ENCODE measurements around the gene GADD45A. TPM values are rescaled to one million over a fixed set of nuclear protein-coding genes. Genes with fewer than 3 reads are reported as not detected.

GADD45A gene
- polyA plus RNA-seq, 3 donors: 124 to 139 (median 126) TPM

- no peak for DNase-seq (ENCODE audit: low read depth in 3 of 3, low spot score in 2 of 3)
These were observed 2.6 kb downstream of the GADD45A start for GRCh38 chr1:67687649-67688048.

DNA sequence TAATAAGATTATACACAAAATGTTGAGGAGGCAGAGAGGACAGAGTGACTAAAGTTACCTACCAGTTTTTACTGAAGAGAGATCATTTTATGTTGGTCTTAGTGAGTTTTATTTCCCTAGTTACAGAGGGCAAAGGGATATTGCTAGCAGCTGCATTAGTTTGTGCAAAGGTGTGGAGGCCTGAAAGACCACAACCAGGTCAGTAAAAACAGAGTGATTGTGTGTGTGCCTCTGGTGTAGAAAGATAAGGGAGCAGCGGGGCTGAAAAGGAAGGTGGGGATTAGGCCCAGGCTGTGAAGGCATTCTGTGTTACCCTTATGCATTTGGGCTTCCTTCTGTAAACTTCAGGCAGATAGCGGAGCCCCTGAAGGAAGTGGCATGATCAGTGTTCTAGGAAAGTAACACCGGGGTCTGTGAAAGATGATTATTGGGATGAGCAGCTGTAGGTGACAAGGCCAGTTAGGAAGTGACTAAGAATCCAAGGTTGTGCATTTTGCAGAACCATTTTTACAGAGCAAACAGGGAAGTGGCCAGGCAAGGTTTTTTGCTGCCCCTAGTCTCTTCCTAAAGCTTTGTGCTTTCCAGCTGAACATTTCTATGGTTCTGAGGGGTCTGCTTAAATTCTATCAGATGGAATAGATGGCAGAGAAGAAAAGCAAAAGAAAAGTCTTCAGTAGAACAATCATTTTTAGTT is 3.7 kb downstream of the GADD45A start:
- no peak for DNase-seq (ENCODE audit: low read depth in 3 of 3, low spot score in 2 of 3)

DNA sequence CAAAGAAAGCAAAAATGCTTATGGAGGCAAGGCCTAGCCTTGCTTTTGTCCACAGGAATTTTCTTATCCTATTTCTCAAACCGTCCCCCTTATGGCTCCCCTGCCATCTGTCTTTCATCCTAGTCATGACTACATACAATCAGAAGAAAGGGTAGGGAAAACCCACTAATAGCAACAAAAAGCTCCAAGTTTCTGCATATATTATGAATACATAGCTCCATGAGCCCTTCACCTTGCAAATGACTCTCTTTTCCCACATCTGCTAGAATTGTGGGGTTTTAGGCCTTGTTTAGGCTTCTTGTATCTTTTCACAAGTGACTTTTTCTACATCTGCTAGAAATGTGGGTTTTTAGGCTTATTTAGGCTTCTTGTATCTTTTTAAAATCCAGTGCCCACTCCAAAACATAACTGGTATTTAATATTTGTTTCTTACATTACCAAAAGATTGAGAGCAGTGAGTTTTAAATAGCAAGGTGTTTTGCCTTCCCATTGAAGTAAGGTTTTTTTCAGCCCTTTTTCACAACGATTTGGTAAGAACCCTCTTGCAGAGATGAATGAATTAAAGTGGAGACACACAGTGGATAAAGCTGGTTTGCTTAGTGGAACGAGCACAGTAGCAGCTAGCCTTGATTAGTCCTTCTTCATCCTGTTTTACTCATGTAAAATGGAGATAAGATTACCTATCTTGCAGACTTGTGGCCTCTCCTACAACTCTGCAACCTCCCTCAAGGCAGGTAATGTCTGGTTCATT is 4.4 kb downstream of the GADD45A start:
- DNase-seq (ENCODE audit: low read depth in 3 of 3, low spot score in 2 of 3): no peak

DNA sequence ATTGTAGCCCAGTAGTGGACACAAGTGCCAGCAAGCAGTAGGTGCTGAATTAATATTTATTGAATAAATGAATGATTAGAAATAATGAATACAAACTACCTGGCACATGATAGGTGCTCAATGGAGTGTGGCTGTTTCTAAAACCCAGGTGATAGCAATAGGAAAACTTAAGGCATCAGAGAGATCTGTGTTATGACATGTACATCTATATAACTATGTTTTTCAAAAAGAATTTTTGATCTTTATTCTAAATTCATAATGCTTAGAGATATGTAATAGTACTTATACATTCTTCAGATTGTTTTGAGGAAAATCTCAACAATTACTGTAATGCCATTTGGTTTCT is 5.0 kb downstream of the GADD45A start:
- no peak for DNase-seq (ENCODE audit: low read depth in 3 of 3, low spot score in 2 of 3)

DNA sequence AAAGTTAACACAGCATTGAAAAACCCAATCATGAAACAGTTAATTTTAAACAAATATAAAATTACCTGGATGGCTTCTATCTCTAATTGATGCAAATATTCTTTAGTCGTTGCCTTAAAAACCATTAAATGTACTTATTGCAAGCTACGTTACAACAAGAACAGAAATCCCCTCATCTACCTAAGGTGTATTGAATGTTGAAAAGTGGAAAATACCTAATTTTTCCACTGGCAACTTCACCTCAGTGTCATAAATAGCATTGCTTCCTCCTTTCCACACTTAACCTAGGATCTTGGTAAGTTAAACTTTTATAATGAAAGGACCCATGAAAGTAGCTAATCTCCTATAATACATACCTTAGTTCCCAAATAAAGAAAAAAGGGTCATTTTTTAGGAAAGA is 5.4 kb downstream of the GADD45A start:
- no peak for DNase-seq (ENCODE audit: low read depth in 3 of 3, low spot score in 2 of 3)

DNA sequence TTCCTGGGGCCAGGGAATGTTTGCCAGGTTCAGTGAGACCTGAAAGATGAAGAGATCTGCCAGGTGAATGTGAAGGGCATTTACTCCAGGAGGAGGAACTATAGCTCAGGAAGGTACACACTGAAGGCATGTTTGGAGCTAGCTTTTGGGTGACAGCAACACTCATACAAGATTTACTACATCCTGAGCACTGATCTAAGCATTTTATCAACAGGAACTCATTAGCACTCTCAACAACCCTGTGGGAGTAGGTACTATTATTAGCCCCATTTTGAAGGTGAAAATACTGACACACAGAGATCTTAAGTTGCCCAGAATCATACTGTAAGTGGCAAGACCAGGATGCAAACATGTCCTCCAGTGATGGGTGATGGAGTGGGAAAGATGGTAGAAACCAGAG is 6.7 kb downstream of the GADD45A start:
- DNase-seq (ENCODE audit: low read depth in 3 of 3, low spot score in 2 of 3): no peak

DNA sequence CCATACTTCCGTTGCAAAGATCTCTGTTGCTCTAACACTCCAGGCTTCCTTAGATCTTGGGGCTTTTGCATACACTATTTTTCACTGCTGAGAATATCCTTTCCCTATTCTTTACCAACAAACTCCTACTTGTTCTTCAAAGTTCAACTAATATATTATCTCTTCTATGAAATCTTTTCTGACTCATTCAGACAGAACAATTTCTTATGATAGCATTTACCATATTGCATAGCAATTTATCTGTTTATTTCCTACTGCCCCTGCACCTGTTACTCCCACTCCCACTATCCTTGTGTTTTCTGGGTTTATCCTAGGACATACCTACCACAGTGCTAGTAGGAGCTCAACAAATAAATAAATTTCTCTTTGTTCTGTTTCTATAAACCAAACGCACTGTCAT is 11.0 kb downstream of the GADD45A start:
- no peak for DNase-seq (ENCODE audit: low read depth in 3 of 3, low spot score in 2 of 3)

DNA sequence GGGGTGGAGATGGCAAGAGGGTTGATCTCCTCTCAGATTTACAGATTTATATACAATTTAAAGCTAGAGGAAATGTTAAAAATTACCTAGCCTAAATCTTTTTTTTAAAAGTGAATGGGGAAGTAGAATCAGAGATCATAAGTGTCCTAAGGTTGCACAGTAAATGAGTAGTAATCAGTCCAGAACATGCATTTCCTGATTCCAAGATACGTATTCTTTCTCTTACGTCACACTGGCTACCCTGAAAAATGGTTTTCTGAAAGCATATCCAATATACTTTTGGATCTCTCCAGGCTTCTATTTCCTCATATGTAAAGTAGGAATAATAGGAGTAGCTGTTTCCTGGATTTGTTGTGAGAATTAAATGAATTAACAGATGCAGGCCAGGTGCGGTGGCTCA is 11.7 kb downstream of the GADD45A start:
- no peak for DNase-seq (ENCODE audit: low read depth in 3 of 3, low spot score in 2 of 3)

DNA sequence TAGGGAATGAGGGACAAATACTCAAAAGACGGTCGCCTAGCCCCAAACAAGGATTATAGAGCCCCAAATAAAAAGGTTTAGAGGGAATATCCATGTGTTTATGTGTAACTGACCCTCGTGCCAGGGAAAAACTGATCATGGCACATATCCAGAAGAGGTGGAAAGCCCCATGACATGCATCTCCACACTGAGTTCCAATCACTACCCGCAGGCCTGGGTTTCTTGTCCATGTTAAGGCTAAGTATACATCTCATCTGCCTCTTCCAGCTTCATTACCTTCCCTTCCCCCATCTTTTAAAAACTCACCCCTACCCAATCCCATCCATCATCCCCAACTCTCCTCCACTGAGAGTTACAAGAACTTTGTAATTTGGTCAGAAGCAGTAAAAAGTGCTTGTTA is 15.2 kb downstream of the GADD45A start:
- no peak for DNase-seq (ENCODE audit: low read depth in 3 of 3, low spot score in 2 of 3)

DNA sequence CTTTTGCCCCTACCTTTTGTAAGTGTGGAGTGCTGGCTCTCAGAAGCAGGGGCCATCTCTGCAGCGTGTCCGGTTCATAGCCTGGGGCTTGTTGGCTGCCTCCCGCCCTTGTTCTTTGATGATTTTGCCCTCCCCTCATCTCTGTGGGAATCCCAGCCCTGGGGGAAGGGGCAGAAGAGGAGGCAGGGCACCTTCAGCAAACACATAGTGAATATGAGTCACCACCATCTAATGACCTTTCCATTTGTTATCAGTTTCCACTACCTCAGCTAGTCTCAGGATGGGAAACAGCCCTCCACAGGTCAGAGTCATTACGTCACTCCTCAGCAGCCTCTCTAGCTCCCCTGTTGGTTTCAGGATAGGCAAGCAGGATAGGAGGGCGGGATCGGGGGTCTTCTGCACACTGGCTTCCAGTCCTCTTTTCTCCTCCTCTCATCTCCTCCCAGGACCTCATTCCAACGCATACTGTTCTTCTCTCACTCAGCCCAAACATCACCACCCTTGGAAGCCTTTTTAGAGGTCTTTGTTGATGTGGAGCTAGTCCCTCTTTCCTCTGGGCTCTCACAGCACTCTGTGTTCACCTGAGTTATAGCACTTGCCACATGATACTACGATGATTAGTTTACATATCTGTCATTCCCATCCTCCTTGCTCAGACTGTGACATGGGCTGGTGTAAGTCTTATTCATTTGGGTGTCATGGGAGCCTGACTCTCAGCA is 15.8 kb downstream of the GADD45A start:
- DNase-seq (ENCODE audit: low read depth in 3 of 3, low spot score in 2 of 3): no peak

DNA sequence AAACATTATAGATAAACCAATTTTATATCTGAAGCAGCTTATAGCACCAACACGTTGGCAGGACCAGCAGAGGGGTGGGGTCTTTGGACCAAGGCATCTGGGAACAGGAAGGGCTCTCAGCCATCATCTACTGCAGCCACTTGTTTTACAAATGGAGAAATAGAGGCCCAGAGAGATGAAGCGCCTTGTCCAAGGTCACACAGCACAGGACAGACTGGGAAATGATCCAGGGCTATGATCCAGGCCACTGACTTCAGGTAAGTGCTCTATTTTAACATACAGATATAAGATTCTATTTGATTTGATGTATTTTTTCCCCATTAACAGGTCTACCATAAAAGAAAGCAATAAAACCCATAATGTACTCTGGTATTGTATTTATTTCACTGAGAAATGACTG is 16.9 kb downstream of the GADD45A start:
- no peak for DNase-seq (ENCODE audit: low read depth in 3 of 3, low spot score in 2 of 3)

- DNase-seq (ENCODE audit: low read depth in 3 of 3, low spot score in 2 of 3): no peak
These were observed 19.4 kb downstream of the GADD45A start for GRCh38 chr1:67704351-67704750.

GRCh38 chr1:67705735-67706453 is 20.9 kb downstream of the GADD45A start:
- DNase-seq (ENCODE audit: low read depth in 3 of 3, low spot score in 2 of 3): no peak

DNA sequence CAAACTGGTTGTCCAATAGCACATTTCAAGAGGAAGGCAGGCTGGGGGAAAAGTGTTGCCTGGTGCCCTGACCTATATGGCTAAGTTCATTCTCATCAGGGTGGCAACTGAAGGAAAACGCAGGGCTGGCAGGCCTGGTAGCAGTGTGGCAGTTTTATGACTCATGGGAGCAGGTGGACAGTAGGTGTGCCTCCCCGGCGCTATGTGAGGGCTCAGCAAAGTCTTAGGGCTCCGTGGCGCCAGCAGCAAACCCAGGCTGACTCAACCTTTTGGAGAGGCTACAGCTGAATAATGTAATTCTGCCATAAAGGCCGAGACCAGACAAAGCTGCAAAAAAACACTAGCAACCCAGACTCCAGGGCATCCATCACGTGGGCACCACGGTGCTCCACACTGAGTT is 23.6 kb downstream of the GADD45A start:
- no peak for DNase-seq (ENCODE audit: low read depth in 3 of 3, low spot score in 2 of 3)

DNA sequence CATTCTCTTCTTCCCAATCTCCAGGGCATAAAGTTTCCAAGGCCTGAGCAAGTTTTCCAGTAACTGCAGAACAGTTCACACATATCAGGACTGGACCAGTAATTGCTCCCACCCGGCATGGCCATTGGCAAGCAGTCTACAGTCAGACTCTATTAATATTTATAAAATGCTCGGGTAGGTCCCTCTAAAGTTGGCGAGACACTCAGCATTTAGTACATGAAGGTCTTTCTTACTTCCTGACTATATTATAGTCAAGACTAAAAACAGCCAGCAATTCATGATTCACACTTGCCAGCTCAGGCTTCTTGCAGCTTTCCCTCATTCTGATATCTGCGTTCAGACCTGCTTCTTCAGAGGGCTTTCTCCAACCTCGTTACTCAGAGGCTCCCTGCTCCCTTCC is 25.4 kb downstream of the GADD45A start:
- no peak for DNase-seq (ENCODE audit: low read depth in 3 of 3, low spot score in 2 of 3)

- no peak for DNase-seq (ENCODE audit: low read depth in 3 of 3, low spot score in 2 of 3)
These were observed 26.3 kb downstream of the GADD45A start for GRCh38 chr1:67711158-67711854.

DNA sequence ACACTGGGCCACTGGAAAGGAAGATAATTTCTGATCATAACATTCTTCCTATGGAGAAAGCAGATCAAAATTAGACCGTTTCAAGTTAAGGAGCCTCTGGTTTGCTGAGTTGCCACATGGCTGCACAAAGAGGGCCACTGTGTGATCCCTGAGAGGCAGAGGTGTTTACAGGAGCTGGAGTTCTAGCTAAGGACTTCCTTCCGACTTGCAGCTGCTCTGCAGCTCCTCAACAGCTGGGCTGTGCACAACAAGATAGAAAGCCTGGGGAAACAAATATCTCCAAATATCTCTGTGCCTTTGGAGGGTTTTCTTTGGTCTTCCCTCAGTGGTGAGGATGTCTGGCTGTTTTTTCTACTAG is 26.8 kb downstream of the GADD45A start:
- DNase-seq (ENCODE audit: low read depth in 3 of 3, low spot score in 2 of 3): no peak

GRCh38 chr1:67713057-67713846 is 28.3 kb downstream of the GADD45A start:
- DNase-seq (ENCODE audit: low read depth in 3 of 3, low spot score in 2 of 3): no peak

GRCh38 chr1:67715819-67716218 is 30.8 kb downstream of the GADD45A start:
- no peak for DNase-seq (ENCODE audit: low read depth in 3 of 3, low spot score in 2 of 3)

- DNase-seq (ENCODE audit: low read depth in 3 of 3, low spot score in 2 of 3): no peak
These were observed 31.8 kb downstream of the GADD45A start for GRCh38 chr1:67716800-67717199.

Data from right renal cortex interstitium (tissue), 3 donors.